GM18858 (cell line): Measurements from ENCODE around the gene IL20RB.

ENCODE experiments used
- ATAC-seq: cut with Tn5 transposase; IDR thresholded peaks from one replicate; pipeline ENCODE4 v1.9.1; 2021; ENCODE audit not compliant: unreplicated experiment

Gene IL20RB, protein sequence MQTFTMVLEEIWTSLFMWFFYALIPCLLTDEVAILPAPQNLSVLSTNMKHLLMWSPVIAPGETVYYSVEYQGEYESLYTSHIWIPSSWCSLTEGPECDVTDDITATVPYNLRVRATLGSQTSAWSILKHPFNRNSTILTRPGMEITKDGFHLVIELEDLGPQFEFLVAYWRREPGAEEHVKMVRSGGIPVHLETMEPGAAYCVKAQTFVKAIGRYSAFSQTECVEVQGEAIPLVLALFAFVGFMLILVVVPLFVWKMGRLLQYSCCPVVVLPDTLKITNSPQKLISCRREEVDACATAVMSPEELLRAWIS

DNA sequence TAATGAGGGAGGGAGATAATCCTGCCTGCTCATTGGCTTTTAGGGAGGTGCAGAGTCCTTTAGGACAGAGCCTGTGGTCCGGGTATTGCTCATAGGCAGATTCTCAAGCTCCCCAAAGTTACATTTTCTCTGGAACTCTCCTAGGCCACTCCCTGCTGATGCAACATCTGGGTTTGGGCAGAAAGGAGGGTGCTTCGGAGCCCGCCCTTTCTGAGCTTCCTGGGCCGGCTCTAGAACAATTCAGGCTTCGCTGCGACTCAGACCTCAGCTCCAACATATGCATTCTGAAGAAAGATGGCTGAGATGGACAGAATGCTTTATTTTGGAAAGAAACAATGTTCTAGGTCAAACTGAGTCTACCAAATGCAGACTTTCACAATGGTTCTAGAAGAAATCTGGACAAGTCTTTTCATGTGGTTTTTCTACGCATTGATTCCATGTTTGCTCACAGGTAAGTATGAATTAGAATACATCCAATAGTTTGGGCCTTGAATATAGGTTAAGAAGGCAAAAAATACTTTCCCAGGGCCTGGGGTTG is at the start of gene IL20RB:
Gene IL20RB, plus strand, starts transcription at position 233 of the 538 bp plus-strand sequence. Its CDS starts 131 bp downstream, at position 364.
- no peak for ATAC-seq

DNA sequence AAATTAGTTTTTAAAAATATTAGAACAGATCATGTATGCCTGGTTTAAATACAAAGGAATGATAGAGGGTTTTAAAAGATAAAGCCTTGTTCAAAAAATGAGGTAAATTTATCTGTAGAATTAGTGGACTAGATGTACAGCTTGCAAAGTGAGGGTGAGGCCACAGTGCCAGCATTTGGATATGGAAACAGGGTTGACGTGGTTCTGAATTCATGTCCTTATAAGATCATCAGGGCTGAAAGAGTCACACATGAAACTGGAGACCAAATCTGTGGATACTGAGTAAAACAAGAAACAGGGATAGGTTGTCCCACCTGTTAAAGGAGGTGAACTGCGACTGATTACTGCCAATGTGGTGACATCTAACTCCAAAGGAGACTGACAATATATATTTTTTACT is 49.5 kb upstream of the IL20RB start:
- no peak for ATAC-seq

DNA sequence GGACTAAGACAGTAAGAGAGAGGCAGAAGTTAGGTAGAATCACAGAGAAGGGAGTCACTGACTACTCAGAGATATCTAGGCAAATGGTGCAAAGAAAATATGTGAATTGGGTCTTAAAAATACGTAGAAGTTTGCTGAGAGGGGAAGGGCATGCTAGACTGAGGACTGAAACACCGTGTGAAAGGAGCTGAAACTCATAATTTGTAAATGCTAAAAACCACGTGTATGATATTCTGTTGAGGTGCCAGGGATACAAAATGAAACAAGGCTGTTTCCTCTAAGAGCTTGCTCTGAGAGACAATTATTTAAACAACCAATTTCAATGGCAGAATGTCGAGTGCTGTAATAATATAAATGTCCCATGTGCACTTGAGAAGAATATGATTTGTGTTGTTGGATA is 48.6 kb upstream of the IL20RB start:
- ATAC-seq, result peak; percentile 60

DNA sequence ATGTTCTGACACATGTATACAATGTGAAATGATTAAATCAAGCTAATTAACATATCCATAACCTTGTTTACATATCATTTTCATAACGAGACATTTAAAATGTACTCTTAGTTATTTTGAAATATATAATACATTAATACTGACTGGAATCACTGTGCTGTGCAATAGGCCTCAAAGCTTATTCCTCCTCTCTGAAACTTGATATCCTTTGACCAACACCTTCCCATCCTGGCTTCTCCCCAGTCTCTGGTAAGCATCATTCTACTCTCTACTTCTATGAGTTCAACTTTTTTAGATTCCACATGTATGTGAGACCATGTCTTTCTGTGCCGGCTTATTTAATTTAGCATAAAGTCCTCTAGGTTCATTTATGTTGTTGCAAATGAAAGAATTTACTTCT is 47.1 kb upstream of the IL20RB start:
- no peak for ATAC-seq

DNA sequence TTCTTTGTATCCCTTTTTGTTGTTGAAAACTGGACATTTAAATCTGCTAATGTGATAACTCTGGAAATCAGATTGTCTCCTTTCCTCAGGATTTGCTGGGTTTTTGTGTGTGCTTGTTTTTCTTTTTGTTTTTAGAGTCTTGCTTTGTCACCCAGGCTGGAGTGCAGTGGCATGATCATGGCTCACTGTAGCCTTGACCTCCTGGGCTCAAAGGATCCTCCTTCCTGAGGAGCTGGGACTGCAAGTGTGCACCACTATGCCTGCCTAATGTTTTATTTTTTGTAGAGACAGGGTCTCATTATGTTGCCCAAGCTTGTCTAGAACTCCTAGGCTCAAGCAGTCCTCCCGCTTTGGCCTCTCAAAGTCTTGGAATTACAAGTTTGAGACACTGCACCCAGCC is 44.6 kb upstream of the IL20RB start:
- ATAC-seq, result no peak

DNA sequence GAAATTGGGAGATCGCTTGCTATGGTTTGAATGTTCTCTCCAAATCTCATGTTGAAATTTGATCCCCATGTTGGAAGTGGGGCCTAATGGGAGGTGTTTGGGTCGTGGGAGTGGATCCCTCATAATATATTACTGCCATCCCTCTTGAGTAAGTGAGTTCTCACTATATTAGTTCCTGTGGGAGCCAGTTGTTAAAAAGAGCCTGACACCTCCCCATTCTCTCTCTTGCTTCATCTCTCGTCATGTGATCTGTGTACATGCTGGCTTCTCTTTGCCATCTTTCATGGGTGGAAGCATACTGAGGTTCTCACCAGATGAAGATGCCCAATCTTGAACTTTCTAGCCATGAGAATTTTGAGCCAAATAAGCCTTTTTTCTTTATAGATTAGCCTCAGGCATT is 43.0 kb upstream of the IL20RB start:
- ATAC-seq, result no peak

DNA sequence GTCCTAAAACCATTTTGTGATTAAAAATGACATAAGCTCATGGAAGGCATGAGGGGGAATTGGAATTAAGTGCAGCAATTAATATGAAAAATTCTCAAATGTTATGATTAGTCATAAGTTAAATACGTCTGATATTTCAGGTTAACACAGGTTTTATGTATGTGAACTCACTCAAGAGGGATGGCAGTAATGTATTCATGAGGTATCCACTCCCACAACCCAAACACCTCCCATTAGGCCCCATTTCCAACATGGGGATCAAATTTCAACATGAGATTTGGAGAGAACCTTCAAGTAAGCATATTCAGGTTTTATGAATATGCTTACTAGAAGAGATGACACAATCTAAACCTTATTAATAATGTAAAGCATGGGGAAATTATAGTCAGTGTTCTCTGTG is 41.6 kb upstream of the IL20RB start:
- ATAC-seq, result no peak

DNA sequence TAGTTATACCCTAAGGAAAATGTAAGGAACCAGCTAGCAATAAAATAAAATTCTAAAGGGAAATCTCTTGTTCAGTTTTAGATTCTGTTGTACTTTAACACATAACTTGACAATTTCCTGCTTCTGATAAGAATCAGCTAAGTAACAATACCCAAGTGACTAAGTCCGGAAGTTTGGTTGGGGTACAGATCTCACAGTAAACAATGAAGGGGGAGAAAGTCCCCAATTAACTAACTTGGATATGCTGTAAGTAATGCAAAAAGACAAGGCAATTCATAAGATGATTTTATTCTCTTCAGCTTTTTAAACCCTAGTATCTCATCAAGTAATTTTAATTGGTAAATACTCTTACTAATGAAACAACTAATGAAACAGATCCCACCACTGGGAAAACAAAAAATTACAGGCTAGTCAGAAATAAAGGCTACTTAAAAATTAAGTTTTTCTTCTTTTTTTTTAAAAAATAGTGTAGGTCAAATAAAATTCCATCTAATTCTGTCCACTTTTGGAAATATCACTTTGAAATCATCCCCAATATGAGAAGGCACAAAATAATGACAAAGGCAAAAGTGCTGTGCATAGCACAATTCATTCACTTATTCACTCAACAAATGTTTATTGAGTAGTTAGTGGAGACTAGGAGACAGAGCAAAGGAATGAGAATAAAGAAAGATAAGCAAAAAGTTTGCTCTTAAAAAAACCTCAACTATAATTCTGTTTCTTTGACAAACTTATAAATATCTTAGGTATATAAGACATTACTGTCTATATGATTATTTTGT is 37.8 kb upstream of the IL20RB start:
- ATAC-seq, result no peak

DNA sequence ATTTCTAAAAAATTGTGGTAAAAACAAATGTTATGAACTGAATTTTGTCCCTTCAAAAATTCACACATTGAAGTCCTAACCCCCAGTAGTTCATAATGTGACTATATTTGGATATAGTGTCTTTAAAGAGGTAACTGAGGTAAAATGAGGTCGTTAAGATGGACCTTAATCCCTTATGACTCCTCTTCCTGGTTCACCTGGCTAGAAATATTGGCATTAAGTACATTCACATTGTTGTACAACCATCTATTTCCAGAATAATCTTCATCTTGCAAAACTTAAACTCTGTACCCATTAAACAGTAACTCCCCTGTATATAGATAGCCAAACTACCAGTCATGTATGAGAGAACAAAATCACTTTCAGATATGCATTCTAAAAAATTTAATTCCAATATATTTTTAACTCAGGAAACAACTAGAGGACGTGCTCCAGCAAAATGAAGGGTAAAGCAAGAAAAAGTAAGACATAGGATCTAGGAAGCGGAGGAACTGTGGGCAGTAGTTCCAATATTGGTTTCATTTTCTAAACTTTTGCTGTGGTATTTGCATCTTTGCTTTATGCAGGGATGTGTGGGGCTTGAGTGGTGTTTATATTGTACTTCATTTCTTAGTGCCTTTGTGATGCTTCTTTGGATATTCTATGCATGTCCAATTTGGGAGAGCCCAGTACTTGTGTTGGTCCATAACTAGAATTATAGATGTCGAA is 36.7 kb upstream of the IL20RB start:
- ATAC-seq, result no peak

DNA sequence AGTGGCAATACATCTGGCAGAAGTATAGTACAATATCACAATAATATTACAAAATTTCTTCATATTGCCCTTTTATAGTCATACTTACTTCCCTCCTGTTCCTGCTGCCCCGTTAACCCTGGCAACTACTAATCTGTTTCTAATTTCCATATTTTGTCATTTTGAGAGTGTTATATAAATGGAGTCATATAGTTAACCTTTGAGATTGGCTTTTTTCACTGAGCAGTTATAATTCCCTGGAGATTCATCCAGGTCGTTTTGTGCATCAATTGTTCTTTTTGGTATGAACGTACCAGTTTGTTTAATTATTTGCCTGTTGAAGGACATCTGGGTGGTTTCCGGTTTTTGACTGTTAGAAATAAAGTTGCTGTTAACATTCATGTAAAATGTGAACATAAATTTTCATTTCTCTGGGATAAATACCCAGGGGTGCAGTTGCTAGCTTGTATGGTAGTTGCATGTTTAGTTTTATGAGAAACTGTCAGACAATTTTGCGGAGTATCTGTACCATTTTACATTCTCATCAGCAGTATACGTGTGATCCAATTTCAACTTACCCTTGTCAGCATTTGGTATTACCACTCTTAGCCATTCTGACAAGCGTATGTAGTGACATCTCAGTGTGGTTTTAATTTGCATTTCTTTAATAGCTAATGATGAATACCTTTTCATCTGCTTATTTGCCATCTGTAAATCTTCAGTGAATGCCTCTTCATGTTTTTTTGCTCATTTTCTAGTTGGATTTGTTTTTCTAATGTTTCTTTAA is 32.2 kb upstream of the IL20RB start:
- no peak for ATAC-seq

DNA sequence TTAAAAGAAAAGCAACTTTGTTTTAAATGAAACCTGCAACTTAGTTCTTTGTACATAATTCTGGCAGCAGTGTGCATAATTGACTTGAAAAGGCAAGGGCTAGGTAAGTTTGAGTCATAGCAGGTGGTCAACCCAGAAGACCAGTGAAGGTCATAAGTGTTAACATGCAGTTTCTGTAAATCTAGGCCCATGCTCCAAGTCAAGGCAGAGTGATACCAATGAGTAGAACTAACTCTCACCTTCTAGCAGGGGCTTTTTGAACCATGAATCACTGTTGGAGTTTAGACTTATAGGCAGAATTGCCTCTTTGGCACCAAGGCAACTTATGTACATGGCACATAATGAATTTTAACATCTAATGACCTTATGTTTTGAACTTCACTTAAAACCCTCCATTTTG is 29.5 kb upstream of the IL20RB start:
- no peak for ATAC-seq

DNA sequence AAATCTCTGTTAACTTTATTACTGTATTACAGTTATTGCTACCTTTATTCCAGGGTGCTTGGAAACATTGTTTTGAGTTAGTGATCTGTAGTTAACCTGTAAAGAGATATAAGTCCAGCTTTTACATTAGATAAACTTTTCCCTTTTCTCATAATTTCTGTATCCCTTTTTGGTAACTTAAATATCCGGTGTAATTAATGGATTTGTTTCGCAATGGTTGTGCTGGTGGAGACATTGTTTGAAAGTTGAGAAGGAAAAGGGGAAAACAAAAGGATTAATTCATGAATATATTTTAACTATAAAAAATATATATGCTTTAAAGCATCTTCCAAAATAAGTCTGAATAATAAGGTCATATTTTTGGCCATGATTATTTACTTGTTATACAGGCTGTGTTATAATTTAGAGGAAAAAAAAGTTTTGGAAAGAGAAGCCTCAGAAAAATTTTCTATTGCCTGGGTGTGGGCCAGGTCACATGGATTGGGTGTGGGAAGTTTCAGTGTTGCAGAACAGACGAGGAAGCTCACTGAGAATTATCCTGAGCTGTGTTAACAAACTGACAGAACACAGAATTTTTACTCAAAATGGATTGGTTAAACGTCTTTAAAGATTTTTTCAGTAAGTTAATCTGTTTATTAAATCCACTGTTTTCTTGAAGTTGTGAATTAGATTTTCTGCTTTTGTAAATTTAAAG is 27.7 kb upstream of the IL20RB start:
- no peak for ATAC-seq

DNA sequence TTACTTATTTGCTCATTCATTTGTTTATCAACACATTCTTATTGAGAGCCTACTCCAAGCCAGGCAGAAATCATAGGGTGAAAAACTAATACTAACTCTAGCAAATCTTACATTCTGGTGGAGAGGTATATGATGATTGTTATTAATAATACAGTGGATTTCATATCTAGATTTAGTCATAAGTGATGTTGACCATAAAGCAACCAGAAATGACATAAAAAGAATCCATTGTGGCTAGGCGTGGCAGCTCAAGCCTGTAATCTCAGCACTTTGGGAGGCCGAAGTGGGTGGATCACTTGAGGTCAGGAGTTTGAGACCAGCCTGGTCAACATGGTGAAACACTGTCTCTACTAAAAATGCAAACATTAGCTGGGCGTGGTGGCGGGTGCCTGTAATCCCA is 26.2 kb upstream of the IL20RB start:
- ATAC-seq, result no peak

DNA sequence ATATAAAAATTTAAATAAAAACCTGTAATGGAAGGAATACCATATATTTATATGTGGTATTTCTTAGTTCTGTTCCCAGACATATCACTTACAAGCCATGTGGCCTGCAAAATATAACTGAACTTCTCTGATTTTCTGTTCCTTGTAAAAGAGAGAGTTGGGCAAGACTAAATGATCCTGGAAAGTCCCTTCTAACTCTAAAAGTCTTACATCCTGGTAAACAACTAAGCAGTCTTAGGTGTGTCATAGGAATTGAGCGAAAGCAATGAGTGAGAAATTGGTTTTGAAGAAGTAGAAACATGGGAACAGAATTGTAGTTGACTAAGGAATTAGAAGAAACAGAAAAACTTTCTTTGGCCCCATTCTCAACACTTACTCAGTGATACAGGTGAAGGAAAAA is 25.3 kb upstream of the IL20RB start:
- peak; percentile 46 for ATAC-seq

DNA sequence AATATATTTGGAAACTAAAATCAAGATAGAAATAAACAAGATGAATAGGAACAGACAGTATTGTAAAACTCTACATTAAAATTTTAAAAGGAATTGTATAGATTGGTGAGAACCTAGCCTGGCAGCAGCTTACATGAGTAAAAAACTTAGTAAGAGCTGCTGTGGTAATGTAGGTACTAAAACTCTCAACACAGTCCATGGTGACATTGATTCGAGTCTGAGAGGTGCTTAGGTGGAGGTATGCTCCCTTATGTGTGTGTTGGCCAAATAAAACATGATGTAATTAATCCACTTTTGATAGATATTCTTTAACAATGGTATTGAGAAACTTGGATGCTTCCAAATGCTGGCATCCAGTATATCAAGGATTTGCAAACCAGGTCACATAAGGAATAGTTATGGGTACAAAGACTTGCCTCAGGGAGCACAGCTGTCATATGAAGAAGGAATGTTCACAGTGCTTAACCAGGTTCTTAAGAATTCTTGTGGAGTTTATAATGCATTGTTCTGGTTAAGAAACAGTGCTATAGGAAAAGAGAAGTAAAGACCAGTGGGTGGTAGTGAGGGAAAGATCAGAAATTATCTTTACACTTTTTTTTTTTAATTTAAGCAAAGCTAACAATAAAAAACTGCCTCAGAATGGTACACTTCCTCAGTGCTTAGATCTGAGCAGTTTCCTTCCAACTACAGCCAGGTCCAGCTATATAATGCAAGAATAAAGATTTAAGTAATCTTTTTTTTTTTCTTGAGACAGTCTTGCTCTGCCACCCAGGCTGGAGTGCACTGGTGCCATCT is 24.6 kb upstream of the IL20RB start:
- peak; percentile 25 for ATAC-seq

DNA sequence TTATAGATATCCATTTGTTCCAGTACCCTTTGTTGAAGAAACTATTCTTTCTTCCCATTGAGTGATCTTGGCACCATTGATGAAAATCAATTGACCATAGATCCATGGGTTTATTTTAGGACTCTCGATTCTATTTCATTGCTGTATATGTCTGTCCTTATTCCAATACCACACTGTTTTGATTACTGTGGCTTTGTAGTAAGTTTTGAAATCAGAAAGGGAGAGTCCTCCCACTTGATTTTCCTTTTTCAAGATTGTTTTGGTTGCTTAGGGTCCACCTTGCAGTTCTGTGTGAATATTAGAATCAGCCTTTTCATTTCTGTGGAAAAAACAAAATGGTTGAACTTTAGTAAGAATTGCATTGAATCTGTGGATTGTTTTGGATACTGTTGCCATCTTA is 20.6 kb upstream of the IL20RB start:
- no peak for ATAC-seq

DNA sequence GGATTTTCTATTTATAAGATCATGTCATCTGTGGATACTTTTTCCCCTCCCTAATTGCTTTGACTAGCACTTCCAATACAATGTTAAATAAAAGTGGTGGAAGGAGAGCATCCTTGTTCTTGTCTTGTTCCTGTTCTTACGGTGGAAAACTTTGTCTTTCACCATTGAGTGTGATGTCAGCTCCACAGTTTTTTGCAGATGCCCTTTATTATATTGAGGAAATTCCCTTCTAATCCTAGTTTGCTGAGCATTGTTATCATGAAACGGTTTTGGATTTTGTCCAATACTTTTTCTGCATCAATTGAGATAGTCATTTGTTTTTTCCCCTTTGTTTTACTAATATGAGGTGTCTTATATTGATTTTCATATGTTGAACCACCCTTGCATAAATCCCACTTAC is 19.9 kb upstream of the IL20RB start:
- no peak for ATAC-seq

DNA sequence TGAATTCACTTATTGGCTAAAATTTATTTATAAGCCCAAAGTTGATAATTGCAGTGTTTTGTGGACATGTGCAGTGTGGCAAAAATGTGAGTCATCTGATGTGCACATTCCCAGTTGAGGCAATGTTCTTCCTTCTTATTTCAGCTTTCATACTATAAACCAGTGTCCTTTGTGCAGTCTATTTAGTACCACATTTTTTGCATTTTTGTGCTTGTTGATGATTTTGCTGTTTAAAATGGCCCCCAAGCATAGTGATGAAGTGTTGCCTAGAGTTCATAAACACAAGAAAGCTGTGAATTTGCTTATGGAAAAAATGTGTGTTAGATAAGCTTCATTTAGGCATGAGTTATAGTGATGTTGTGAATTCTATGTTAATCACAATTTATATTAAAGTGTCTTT is 19.4 kb upstream of the IL20RB start:
- no peak for ATAC-seq

DNA sequence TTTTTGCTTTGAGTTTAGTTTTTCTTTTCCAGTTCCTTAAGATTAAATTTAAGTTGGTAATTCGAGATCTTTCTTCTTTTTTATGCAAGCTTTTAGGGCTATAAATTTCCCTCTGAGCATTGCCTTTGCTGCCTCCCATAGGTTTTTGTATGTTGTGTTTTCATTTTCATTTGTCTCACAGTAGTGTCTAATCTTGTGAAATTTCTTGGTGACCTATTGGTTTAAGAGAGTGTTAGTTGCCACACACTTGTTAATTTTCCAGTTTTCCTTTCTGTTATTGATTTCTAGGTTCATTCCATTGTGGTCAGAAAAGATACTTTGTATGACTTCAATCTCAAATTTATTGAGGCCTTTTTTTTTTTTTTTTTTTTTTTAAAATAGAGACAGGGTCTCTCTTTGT is 18.3 kb upstream of the IL20RB start:
- ATAC-seq, result no peak

DNA sequence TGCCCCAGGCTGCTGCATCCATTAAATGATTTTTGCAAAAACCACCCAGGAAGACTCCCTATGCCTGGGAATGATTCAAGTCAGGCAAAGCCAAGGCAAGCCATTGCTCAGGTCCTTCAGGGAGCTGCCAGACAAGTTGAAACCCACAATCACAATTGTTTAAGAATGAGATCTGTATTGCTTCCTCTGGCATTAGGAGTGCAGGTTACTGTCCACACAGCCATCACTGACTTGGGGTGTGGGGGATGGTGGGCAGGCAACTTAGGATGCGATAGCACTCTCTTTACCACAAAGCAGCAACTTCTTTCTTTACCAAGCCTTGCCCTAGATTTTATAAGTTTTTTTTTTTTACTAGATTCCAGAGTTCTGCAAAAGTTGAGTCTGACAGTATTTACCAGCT is 15.0 kb upstream of the IL20RB start:
- ATAC-seq, result no peak
